HUDEP-2 (cell line): ENCODE measurements around the gene SMAD3.

ENCODE experiments used
- DNase-seq, 76 experiments: peaks; one replicate each; lab custom pipeline; 2025; ENCODE audit not compliant: unreplicated experiment in 76 of 76; lab: John Stamatoyannopoulos, UW

The SMAD3 gene

GRCh38 chr15:67035886-67036285, 29.5 kb upstream of the SMAD3 start:
- no peak for DNase-seq

GRCh38 chr15:67036775-67037555, 28.4 kb upstream of the SMAD3 start:
- DNase-seq, result no peak

GRCh38 chr15:67037694-67038093, 27.7 kb upstream of the SMAD3 start:
- DNase-seq, result no peak

- DNase-seq, result no peak
Observed at GRCh38 chr15:67038736-67039135, 26.7 kb upstream of the SMAD3 start.

GRCh38 chr15:67039384-67040075, 25.9 kb upstream of the SMAD3 start:
- DNase-seq, result no peak

GRCh38 chr15:67040277-67040676, 25.1 kb upstream of the SMAD3 start:
- DNase-seq, result no peak

GRCh38 chr15:67042551-67043142, 22.8 kb upstream of the SMAD3 start:
- no peak for DNase-seq

GRCh38 chr15:67043939-67044771, 21.2 kb upstream of the SMAD3 start:
- no peak for DNase-seq

- DNase-seq, result no peak
Observed at GRCh38 chr15:67047149-67047661, 18.2 kb upstream of the SMAD3 start.

- peak in 57 of 76 experiments; percentile 11 to 75 (median 33) for DNase-seq
Observed at GRCh38 chr15:67048281-67049279, 16.8 kb upstream of the SMAD3 start.

GRCh38 chr15:67049351-67050044, 15.9 kb upstream of the SMAD3 start:
- no peak for DNase-seq

GRCh38 chr15:67050062-67050461, 15.3 kb upstream of the SMAD3 start:
- DNase-seq, result no peak

- no peak for DNase-seq
Observed at GRCh38 chr15:67050522-67051087, 14.8 kb upstream of the SMAD3 start.

- peak in 59 of 76 experiments; percentile 12 to 86 (median 46) for DNase-seq
Observed at GRCh38 chr15:67051088-67052045, 14.0 kb upstream of the SMAD3 start.

- DNase-seq, result no peak
Observed at GRCh38 chr15:67054676-67055075, 10.7 kb upstream of the SMAD3 start.

GRCh38 chr15:67059127-67059553, 6.3 kb upstream of the SMAD3 start:
- DNase-seq, result no peak

- DNase-seq, result no peak
Observed at GRCh38 chr15:67061811-67062368, 3.5 kb upstream of the SMAD3 start.
